AG04449 (cell line): ENCODE measurements around the gene UFM1.

Source experiments
- CTCF ChIA-PET: fragments of 350-600 bp; formaldehyde crosslinking; extraction: SDS; loops from one replicate; lab custom pipeline; 2021; ENCODE audit warnings: antibody characterized with exemption; lab: Yijun Ruan, JAX
- POLR2A ChIA-PET: fragments of 400-600, 350-600 bp; formaldehyde crosslinking; extraction: SDS; loops from one replicate; lab custom pipeline; 2020; ENCODE audit warnings: antibody characterized with exemption, inconsistent platforms; lab: Yijun Ruan, JAX
- DNase-seq: peaks from one replicate; pipeline ENCODE4 v3.0.0-alpha.2; 2010; ENCODE audit warnings: low read depth, low spot score
- H3K4me3 ChIP-seq: 2 replicates; pipeline ENCODE4 v1.5.1; 2011; ENCODE audit warnings: low read depth, mild to moderate bottlenecking, control low read depth, low read length
- TF ChIP-seq, protein P1 (sequence below): IDR thresholded peaks from one replicate; pipeline ENCODE4 v1.5.1; 2011; ENCODE audit warnings: mild to moderate bottlenecking, moderate library complexity, low read length, control low read depth, inconsistent platforms; ENCODE audit not compliant: insufficient read depth; ENCODE audit errors: missing control alignments

Gene UFM1

DNA sequence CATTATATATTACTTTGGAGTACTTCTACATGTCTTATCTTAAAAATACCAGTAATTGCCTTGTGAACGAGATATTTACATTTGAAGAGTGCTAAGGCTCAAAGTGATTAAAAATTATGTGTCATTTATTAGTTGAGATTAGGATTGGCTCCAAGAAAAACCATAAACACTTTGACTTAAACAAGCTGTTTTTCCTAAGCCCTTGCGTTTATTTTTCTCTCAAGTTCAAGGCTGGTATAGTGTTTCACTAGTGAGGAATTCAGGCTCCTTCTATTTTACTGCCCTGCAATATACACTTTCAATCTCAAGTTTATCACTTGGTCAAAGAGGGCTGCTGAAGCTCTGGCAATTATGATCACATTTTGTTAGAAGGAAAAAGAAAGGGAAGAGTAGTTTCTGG, 49.9 kb downstream of the UFM1 start:
- DNase-seq = no peak
- no peak overlapping the region for H3K4me3 ChIP-seq
- POLR2A ChIA-PET = no interaction called here
- TF ChIP-seq, protein P1, sequence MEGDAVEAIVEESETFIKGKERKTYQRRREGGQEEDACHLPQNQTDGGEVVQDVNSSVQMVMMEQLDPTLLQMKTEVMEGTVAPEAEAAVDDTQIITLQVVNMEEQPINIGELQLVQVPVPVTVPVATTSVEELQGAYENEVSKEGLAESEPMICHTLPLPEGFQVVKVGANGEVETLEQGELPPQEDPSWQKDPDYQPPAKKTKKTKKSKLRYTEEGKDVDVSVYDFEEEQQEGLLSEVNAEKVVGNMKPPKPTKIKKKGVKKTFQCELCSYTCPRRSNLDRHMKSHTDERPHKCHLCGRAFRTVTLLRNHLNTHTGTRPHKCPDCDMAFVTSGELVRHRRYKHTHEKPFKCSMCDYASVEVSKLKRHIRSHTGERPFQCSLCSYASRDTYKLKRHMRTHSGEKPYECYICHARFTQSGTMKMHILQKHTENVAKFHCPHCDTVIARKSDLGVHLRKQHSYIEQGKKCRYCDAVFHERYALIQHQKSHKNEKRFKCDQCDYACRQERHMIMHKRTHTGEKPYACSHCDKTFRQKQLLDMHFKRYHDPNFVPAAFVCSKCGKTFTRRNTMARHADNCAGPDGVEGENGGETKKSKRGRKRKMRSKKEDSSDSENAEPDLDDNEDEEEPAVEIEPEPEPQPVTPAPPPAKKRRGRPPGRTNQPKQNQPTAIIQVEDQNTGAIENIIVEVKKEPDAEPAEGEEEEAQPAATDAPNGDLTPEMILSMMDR = no peak
- CTCF ChIA-PET = no interaction called here

DNA sequence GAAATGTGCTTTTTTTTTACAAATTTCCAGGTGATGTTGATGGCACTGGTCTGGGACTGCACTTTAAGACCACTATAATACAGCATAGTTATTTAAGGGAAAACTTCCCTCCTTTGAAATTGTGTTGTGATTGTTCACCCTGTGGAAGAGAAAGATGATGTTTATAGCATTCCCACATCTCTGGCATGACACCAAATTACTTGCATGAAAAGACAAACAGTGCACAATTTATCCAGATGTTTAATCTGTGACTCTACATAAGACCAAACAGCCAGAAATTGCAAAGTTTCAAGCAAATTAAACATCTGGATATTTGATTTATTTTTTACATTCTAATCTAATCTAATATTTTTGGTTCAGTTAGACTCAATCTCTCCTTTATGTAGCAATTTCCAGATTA, 51.6 kb downstream of the UFM1 start:
- ChIA-PET CTCF (no interaction called here), POLR2A (no interaction called here)
- H3K4me3 ChIP-seq = no peak overlapping the region
- TF ChIP-seq, protein P1 = no peak
- DNase-seq = no peak

DNA sequence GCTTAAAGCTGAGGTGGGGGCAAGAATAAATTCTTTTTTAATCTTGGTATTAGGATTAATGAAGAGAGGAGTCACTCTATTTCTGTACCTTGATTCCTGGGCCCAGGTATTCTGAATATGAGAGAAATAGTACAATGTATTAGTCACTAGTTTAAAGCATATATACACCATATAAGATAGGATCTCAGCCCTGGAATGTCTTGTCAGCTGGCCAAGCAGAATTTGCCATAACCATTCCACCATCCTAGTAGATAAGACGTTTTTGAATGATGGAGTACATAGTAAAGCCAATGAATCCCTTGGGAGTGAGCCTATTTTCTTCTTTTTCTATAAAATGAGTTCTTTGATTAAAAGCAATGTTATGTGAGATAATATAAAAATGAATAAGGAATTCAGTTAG, 55.6 kb downstream of the UFM1 start:
- no peak for DNase-seq
- TF ChIP-seq, protein P1 = no peak
- POLR2A ChIA-PET = no interaction called here
- H3K4me3 ChIP-seq = no peak overlapping the region
- CTCF ChIA-PET = no interaction called here

DNA sequence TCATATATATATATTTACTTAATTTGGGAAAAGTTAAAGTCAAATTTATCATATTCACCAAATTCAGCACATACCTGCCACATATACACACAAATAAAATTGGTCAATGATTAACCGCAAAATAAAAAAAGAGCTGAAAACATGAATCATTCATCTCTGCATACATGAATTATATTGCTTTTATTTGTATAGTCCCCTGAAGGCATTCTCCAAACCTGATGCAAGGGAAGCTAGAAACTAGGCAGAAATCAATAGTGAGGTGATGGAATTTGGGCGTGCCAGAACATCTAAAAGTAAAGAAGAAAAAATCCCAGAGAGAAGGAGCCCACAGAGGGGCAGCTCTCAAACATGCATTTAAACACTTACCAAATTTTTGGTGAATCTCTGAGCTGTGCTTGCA, 60.1 kb downstream of the UFM1 start:
- TF ChIP-seq, protein P1 = no peak
- ChIA-PET POLR2A (no interaction called here), CTCF (no interaction called here)
- no peak overlapping the region for H3K4me3 ChIP-seq
- DNase-seq = no peak

DNA sequence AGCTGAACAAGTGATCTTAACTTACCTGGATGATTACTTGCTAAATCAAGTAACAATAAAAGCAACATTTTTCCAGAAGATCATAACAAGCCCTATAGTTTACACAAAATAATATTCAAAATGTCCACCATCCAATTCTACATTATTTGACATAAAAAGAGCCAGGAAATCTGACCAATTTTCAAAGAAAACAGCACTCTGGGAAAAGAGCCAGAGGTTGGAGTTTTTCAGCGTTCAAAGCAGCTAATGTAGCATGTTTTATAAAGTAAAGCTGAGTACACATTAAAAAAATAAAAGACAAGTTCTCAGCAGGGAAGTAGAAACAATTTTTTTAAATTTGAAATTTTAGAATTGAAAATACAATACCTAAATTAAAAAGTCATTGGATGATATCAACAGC, 62.6 kb downstream of the UFM1 start:
- DNase-seq = no peak
- ChIA-PET POLR2A (no interaction called here), CTCF (no interaction called here)
- no peak overlapping the region for H3K4me3 ChIP-seq
- TF ChIP-seq, protein P1 = no peak
